NCI-H1092 treated with DMSO at 0.1 percent for 48 hours (cell line): ENCODE data around the gene TMEM229B.

Experiments
- DNase-seq: peaks from one replicate; lab custom pipeline; 2025; lab: John Stamatoyannopoulos, UW

Gene TMEM229B

GRCh38 chr14:67515386-67516079 is 27.0 kb upstream of the TMEM229B start:
- peak; percentile 35 for DNase-seq

DNA sequence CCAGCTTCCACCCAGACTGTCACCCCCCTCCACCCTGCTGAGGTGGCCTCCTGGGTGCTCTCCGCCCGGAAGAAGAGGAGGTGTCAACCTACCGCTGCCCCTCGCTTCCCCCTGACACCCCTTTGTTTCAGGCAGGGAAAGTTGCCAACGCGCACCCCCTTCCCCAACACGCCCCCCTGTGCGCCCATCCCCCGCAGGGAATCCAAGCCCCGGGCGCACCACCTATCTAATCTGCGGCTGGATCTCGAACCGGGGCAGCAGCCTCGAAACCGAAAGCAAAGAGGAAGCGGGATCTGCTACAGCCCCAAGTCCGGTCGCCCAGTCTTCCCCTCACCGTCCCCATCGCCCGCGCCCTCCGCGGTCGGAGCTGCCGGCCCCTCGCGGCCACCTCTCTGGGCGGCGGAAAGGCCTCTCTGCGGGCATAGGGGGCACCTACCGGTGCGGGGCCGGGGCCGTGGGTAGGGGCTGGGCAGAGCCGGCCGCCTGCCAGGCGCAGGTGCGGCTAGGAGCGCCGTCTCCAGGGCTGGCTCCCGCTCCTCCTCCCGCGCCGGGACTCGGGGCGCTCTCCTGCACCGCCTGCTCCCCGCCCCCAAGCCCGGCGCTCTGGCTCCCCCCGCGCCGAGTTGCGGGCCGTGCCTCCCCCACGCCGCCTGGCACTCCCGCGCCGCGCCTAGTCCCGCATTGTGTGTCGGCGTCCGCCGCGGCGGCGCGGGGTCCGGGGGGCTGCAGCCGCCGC is 26.3 kb upstream of the TMEM229B start:
- peak; percentile 53 for DNase-seq

DNA sequence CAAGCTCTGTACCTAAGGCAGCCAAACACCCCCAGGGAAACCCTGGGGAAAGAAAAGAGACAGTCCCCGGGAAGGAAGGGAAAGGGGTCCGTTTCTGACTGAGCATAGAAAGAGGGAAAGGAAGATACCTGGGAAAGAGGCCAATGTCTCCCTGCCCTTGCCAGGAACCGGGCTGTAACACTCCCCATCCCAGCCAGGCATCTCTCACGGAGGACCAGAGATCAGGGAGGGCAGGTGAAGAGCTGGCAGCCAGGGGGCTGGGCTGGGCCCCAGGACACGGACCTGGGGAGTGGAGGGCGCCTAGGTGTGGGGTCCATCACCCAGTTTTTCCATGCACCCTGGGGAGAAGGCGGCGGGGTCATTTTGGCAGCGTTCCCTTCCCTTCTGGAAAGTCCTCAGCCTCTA is 25.7 kb upstream of the TMEM229B start:
- DNase-seq: peak; percentile 77

DNA sequence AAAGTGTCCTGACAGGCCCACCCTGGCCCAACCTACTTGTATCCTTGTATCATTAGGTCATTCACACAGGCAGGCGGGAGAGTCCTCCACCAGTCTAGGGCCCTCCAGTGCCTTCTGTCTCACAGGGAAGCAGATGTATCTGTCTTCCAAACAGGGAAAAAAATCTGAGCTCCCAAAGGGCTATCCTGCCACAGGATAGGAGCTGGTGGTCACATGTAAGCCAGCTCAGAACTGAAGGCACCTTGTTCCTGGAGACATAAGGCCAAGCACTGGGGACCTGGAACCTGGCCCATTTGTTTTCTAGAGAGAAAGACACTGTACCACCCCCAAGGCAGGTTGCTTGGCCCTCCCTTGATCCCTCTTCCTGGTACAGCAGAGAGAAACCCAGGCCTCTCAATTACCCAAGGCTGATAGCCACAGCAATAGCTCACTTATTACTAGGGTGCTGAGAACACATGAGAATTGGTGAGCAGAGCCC is 25.1 kb upstream of the TMEM229B start:
- no peak for DNase-seq

- DNase-seq: no peak
Measured at GRCh38 chr14:67512463-67513310, 24.2 kb upstream of the TMEM229B start.

- DNase-seq: no peak
Measured at GRCh38 chr14:67510836-67511235, 22.3 kb upstream of the TMEM229B start.

- DNase-seq: no peak
Measured at GRCh38 chr14:67510121-67510520, 21.6 kb upstream of the TMEM229B start.

DNA sequence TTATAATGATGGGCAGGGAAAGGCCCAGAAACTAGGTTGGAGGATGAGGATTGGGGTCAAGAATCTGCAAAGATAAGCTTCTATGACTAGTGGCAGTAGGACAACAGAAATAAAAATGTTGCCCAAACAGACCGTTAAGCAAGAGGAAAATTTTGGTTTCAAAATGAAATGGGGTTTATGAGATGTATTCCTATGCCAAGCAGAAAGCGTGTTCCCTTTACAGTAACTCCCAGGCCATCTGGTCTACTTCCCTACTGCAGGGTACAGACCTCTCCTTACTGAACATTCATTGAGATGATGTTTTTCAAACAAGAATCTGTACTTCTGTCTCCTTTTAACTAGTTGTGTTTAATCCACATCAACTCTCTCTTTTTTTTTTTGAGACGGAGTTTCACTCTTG is 20.4 kb upstream of the TMEM229B start:
- DNase-seq: no peak

- no peak for DNase-seq
Measured at GRCh38 chr14:67505254-67505653, 16.7 kb upstream of the TMEM229B start.

DNA sequence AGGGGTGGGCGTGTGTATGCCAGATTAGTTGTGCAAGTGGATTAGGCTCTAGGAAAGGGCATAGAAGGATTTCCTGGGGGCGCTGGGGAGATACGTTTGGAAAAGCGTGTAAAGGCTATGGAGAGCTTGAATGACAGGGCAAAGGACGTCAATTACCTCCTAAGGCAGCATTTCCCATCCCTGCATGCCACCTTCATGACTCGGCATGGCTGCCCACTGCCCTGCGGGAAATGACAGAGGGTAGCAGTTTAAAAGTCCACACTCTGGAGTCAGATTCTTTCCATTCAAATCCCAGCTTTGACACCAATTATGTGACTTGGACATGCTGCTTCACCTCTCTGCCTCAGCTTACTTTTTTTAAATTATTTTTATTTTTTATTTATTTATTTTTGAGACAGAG is 14.8 kb upstream of the TMEM229B start:
- DNase-seq: no peak

DNA sequence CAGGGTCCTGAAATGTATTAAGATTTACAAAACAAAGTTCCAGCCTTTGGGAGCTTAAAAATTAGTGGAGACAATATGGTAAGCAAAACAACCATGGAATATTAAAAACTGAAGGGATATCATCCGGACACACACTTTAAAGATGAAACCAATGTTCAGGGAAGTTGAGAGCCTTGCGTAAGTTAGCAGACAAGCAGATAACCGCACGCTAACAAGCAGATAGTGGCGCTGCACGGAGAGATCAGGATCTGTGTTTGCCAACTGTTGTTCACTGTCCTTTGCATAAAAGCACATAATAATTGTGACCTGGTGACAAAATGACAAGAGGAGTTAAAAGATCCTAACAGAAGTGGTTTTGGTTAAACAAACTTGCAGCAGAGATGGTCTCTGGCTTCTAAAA is 14.3 kb upstream of the TMEM229B start:
- DNase-seq: no peak

GRCh38 chr14:67501670-67502069 is 13.1 kb upstream of the TMEM229B start:
- DNase-seq: no peak

DNA sequence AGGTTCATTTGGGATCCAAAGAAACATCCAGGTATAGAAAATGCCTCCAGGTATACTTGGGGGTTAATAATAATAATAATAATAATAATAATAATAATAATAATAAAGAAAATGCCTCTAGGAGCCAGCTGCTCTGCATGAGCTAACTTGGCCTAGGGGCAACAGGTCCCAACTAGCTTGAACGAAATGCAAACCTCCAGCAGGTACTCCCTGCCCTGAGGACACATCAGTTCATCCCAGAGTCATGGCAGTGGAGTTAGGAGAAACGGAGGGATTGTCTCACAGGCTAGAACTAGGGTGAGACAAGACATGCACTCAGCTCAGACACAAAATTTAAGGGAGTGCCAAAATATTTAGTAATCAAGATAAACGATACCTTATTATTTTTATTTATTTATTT is 12.5 kb upstream of the TMEM229B start:
- no peak for DNase-seq

DNA sequence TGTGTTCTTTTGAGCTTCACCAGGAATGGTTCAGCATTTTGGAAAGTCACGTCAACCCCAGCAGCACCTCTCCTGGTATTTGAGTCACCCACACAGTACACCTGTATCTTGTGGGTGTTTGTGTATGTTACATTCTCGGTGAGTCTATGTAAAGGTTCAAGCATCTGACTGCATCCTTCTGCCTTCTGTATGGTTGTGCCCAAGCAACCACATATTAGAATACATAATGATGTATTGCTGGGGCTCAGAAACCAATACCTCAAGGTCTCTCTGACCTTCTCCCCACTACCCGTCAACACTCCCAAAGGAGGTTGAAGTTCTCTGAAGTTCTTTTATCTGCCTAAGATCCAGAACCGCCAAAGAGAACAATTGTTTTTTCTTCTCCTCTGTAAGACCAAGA is 9.2 kb upstream of the TMEM229B start:
- DNase-seq: no peak

DNA sequence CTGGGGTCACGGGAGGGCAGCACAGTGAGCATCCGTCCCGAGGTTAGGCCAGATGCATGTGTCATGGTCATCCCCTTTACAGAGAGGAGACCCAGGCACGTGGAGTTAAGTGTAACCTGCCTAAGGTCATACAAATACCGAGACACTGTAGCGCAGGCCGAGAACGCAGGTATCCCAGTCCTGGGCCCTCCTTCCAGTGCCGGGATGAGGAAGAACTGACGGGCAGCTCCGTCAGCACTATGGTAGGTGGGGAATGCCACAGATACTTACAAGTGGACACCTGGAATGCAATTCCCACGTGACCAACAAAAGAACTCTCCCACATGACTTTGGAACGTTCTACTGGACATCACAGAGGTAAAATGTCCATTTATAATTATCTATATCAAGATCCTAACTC is 8.7 kb upstream of the TMEM229B start:
- DNase-seq: no peak

DNA sequence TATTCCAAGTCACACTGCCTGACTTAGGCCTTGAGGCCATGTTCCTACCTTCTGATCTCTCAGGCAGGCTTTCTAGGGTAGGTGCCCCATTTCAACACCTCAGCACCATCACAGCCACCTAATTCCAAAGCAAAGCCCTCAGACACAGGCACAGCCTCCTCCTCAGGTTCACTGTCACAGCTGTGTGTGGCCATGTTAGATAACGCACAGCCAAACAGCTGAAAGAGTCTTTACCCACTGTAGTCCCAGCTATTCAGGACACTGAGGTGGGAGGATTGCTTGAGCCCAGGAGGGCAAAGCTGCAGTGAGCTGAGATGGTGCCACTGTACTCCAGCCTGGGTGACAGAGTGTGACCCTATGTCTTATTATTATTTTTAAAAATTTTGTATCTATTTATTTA is 7.3 kb upstream of the TMEM229B start:
- no peak for DNase-seq

DNA sequence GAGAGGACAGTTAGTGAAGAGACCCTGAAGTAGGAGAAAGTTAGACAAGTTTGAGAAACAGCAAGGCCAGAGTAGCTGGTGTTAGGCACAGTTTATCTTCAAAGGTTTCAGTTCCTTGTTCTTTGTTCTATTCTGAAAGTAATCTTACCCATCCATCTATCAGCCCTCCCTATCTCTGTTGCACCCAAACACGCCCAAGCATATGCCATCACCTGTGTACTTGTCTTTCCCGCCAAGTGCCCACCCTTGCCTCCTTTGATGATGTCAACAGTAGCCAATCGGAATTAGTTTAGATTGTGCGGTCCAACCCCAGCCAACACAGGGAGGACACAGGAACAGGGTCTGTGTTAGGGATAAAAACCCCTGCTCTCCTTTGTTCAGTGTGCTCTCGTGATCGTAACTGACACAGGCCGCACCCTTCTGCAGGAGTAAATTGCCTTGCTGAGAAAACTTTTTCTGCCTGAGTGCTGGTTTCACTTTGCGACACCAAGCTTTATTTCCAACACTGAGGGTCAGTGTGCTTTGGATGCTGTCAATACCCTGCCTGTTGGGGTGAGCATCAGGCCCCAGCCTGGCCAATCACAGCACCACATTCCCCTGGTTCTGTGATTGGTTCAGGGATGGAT is 4.7 kb upstream of the TMEM229B start:
- DNase-seq: no peak

- DNase-seq: peak; percentile 62
Measured at GRCh38 chr14:67492538-67492937, 4.0 kb upstream of the TMEM229B start.

- DNase-seq: peak; percentile 98
Measured at GRCh38 chr14:67491741-67492507, 3.4 kb upstream of the TMEM229B start.

GRCh38 chr14:67491285-67491684 is 2.8 kb upstream of the TMEM229B start:
- DNase-seq: no peak

- DNase-seq: no peak
Measured at GRCh38 chr14:67490196-67490595, 1.7 kb upstream of the TMEM229B start.
